H9 (cell line): ENCODE measurements around the gene ZNF283. TPM values are rescaled to one million over a fixed set of nuclear protein-coding genes. Genes with fewer than 3 reads are reported as not detected.
A peak's percentile ranks its signal among the peaks of the same experiment; 100 is the strongest.

Experiments used
- DNase-seq: peaks from one replicate; pipeline ENCODE4 v3.0.0-alpha.2; 2017
- H2AFZ ChIP-seq: one replicate; pipeline ENCODE4 v1.6.1; 2013; ENCODE audit warnings: mild to moderate bottlenecking, low read length, control low read depth, moderate library complexity
- H2AK5ac ChIP-seq: 2 replicates; pipeline ENCODE4 v1.6.1; 2013; ENCODE audit warnings: low read length, control low read depth, mixed read lengths; ENCODE audit not compliant: insufficient read length
- H2BK120ac ChIP-seq: one replicate; pipeline ENCODE4 v1.6.1; 2013; ENCODE audit warnings: low read depth, mild to moderate bottlenecking, low read length, control low read depth, inconsistent platforms; ENCODE audit not compliant: poor library complexity, severe bottlenecking
- H2BK12ac ChIP-seq: 2 replicates; pipeline ENCODE4 v1.6.1; 2013; ENCODE audit warnings: low read length, control low read depth, mixed read lengths, low read depth; ENCODE audit not compliant: insufficient read length
- H2BK15ac ChIP-seq: 2 replicates; pipeline ENCODE4 v1.6.1; 2013; ENCODE audit warnings: low read depth, low read length, control low read depth
- H2BK20ac ChIP-seq: one replicate; pipeline ENCODE4 v1.6.1; 2013; ENCODE audit warnings: low read depth, mild to moderate bottlenecking, low read length, control low read depth, inconsistent platforms; ENCODE audit not compliant: poor library complexity, severe bottlenecking
- H2BK5ac ChIP-seq: 2 replicates; pipeline ENCODE4 v1.6.1; 2013; ENCODE audit warnings: low read length, control low read depth, mixed read lengths; ENCODE audit not compliant: insufficient read length
- H3K14ac ChIP-seq: 2 replicates; pipeline ENCODE4 v1.6.1; 2013; ENCODE audit warnings: low read length, control low read depth; ENCODE audit not compliant: insufficient read depth
- H3K18ac ChIP-seq: 2 replicates; pipeline ENCODE4 v1.6.1; 2013; ENCODE audit warnings: low read depth, mild to moderate bottlenecking, mixed read lengths, low read length, control low read depth; ENCODE audit not compliant: insufficient read length
- H3K23ac ChIP-seq: 2 replicates; pipeline ENCODE4 v1.6.1; 2013; ENCODE audit warnings: low read length, control low read depth, mixed read lengths, low read depth; ENCODE audit not compliant: insufficient read length
- H3K23me2 ChIP-seq: 2 replicates; pipeline ENCODE4 v1.6.1; 2013; ENCODE audit warnings: low read depth, mild to moderate bottlenecking, mixed read lengths, low read length, control low read depth; ENCODE audit not compliant: insufficient read length, poor library complexity, severe bottlenecking
- H3K27ac ChIP-seq: 2 replicates; pipeline ENCODE4 v1.5.1; 2013; ENCODE audit warnings: low read length, control low read depth, mixed read lengths, low read depth; ENCODE audit not compliant: insufficient read length
- H3K27me3 ChIP-seq: 2 replicates; pipeline ENCODE4 v1.6.1; 2013; ENCODE audit warnings: low read length, control low read depth, inconsistent platforms; ENCODE audit not compliant: insufficient read depth
- H3K4ac ChIP-seq: 2 replicates; pipeline ENCODE4 v1.6.1; 2013; ENCODE audit warnings: low read depth, mild to moderate bottlenecking, control low read depth, inconsistent platforms, low read length, moderate library complexity
- H3K4me1 ChIP-seq: 2 replicates; pipeline ENCODE4 v1.6.1; 2013; ENCODE audit warnings: low read length, control low read depth, inconsistent platforms; ENCODE audit not compliant: insufficient read depth
- H3K4me2 ChIP-seq: 2 replicates; pipeline ENCODE4 v1.6.1; 2013; ENCODE audit warnings: low read length, control low read depth, mixed read lengths; ENCODE audit not compliant: insufficient read length, insufficient read depth
- H3K56ac ChIP-seq: 2 replicates; pipeline ENCODE4 v1.6.1; 2013; ENCODE audit warnings: low read depth, mild to moderate bottlenecking, mixed read lengths, low read length, control low read depth; ENCODE audit not compliant: insufficient read length
- H3K79me1 ChIP-seq: 2 replicates; pipeline ENCODE4 v1.6.1; 2013; ENCODE audit warnings: low read depth, mild to moderate bottlenecking, moderate library complexity, low read length, control low read depth, inconsistent platforms; ENCODE audit not compliant: insufficient read depth, poor library complexity, severe bottlenecking
- H3K79me2 ChIP-seq: 2 replicates; pipeline ENCODE4 v1.6.1; 2013; ENCODE audit warnings: low read length, control low read depth, inconsistent platforms; ENCODE audit not compliant: insufficient read depth
- H3K9ac ChIP-seq: 2 replicates; pipeline ENCODE4 v1.6.1; 2013; ENCODE audit warnings: low read length, control low read depth, mixed read lengths; ENCODE audit not compliant: insufficient read length; ENCODE audit errors: extremely low read depth
- H3K9me3 ChIP-seq: one replicate; pipeline ENCODE4 v1.6.1; 2013; ENCODE audit warnings: low read depth, low read length, inconsistent platforms; ENCODE audit not compliant: control insufficient read depth
- H3T11ph ChIP-seq: one replicate; pipeline ENCODE4 v1.6.1; 2013; ENCODE audit warnings: mild to moderate bottlenecking, low read length, control low read depth, inconsistent platforms
- H4K20me1 ChIP-seq: one replicate; pipeline ENCODE4 v1.6.1; 2013; ENCODE audit not compliant: control insufficient read depth, insufficient read length, insufficient read depth
- H4K5ac ChIP-seq: 2 replicates; pipeline ENCODE4 v1.6.1; 2013; ENCODE audit warnings: low read depth, mild to moderate bottlenecking, mixed read lengths, low read length, control low read depth; ENCODE audit not compliant: insufficient read length
- H4K8ac ChIP-seq: replicated peaks from 2 replicates; pipeline ENCODE4 v1.6.1; 2013; ENCODE audit warnings: low read length, control low read depth, mixed read lengths, low read depth; ENCODE audit not compliant: insufficient read length
- H4K91ac ChIP-seq: 2 replicates; pipeline ENCODE4 v1.6.1; 2013; ENCODE audit warnings: low read depth, mild to moderate bottlenecking, moderate library complexity, mixed read lengths, low read length, control low read depth; ENCODE audit not compliant: insufficient read length
- H3K27ac Mint-ChIP-seq, 3 experiments: 2 replicates in 2 of 3; 3 replicates in 1 of 3; pipeline ENCODE4 v1.8.0; 2020 to 2021; ENCODE audit warnings: mixed read lengths in 3 of 3, mild to moderate bottlenecking in 1 of 3, moderate library complexity in 1 of 3
- H3K27me3 Mint-ChIP-seq: 2 replicates; pipeline ENCODE4 v1.8.0; 2021; ENCODE audit warnings: low read depth, mild to moderate bottlenecking, moderate library complexity, mixed read lengths
- H3K36me3 Mint-ChIP-seq, 3 experiments: 2 replicates in 2 of 3; 3 replicates in 1 of 3; pipeline ENCODE4 v1.8.0; 2020 to 2021; ENCODE audit warnings: low read depth in 3 of 3, mixed read lengths in 3 of 3; ENCODE audit not compliant: insufficient read depth in 1 of 3
- H3K4me1 Mint-ChIP-seq, 2 experiments: 2 replicates each; pipeline ENCODE4 v1.8.0; 2020; ENCODE audit warnings: mixed read lengths in 2 of 2
- H3K4me3 Mint-ChIP-seq, 2 experiments: 2 replicates in 1 of 2; 3 replicates in 1 of 2; pipeline ENCODE4 v1.8.0; 2020 to 2021; ENCODE audit warnings: mild to moderate bottlenecking in 2 of 2, mixed read lengths in 2 of 2, moderate library complexity in 1 of 2
- H3K9me3 Mint-ChIP-seq, 2 experiments: 2 replicates in 1 of 2; 3 replicates in 1 of 2; pipeline ENCODE4 v1.8.0; 2020; ENCODE audit warnings: mild to moderate bottlenecking in 2 of 2, mixed read lengths in 2 of 2, moderate library complexity in 1 of 2
- CTCF ChIP-seq: fragments of 200-600 bp; sonication (generic); conservative IDR thresholded peaks from 3 replicates; pipeline ENCODE4 v1.8.0; 2021; ENCODE audit warnings: antibody characterized with exemption, mild to moderate bottlenecking
- WGBS: extraction: QIAGEN DNeasy Blood & Tissue Kit; methylation state at CpG from one replicate; pipeline ENCODE4 v1.1.7; 2013; ENCODE audit warnings: missing lambda C conversion rate, low lambda C conversion rate, mixed read lengths; ENCODE audit not compliant: insufficient read length; ENCODE audit errors: extremely low coverage; 5-methylcytosine and 5-hydroxymethylcytosine counted together
- total RNA-seq: library from RNA; stranded (reverse); gene quantifications from 2 replicates; pipeline ENCODE4 v1.2.1, GENCODE V29; 2021

Gene ZNF283
- total RNA-seq, 1 experiment from 2014 or later = 10.4 TPM

GRCh38 chr19:43797118-43797517 is 30.0 kb upstream of the ZNF283 start:
- H4K5ac ChIP-seq = no peak overlapping the region
- peaks cover 5% of the 10 kb centered on the region for H3K23me2 ChIP-seq
- no peak overlapping the region for H3K4ac ChIP-seq
- Mint-ChIP-seq H3K27ac (no peak overlapping the region), H3K27me3 (peaks cover 91% of the 10 kb centered on the region), H3K9me3 (no peaks in the 10 kb centered on the region; a peak in 3 of 5 replicates), H3K36me3 (no peaks in the 10 kb centered on the region; a peak in 1 of 7 replicates), H3K4me3 (peak overlapping the region in 1 of 2 experiments; percentile 24; a peak in 1 of 5 replicates), H3K4me1 (peaks cover 0 to 8% of the 10 kb centered on the region in 2 experiments; a peak in 2 of 4 replicates)
- no peak overlapping the region for H4K91ac ChIP-seq
- no peaks in the 10 kb centered on the region for H3K79me1 ChIP-seq
- H4K20me1 ChIP-seq = peaks cover 2% of the 10 kb centered on the region
- H3K9me3 ChIP-seq = no peaks in the 10 kb centered on the region
- H2BK120ac ChIP-seq = no peak overlapping the region
- no peak overlapping the region for H2BK5ac ChIP-seq
- H2BK12ac ChIP-seq = no peak overlapping the region
- no peak overlapping the region for H3K23ac ChIP-seq
- no CpG with 5 or more reads among the region's 6 CpGs for WGBS
- H3K18ac ChIP-seq = no peak overlapping the region
- no peaks in the 10 kb centered on the region for H3K4me1 ChIP-seq
- H2AFZ ChIP-seq = no peak overlapping the region
- H3T11ph ChIP-seq = no peak overlapping the region
- peaks cover 9% of the 10 kb centered on the region for H3K27me3 ChIP-seq
- no peaks in the 10 kb centered on the region for H3K79me2 ChIP-seq
- H3K14ac ChIP-seq = no peak overlapping the region
- no peak for TF ChIP-seq CTCF
- no peak overlapping the region for H2BK15ac ChIP-seq
- no peak overlapping the region for H4K8ac ChIP-seq
- H2AK5ac ChIP-seq = no peak overlapping the region
- H3K4me2 ChIP-seq = no peak overlapping the region
- no peak for DNase-seq
- H2BK20ac ChIP-seq = no peak overlapping the region
- no peak overlapping the region for H3K56ac ChIP-seq
- no peak overlapping the region for H3K27ac ChIP-seq
- H3K9ac ChIP-seq = no peak overlapping the region
